SK-N-MC (cell line): ENCODE results near the gene NOX5.

Experiments used
- DNase-seq: peaks from one replicate; pipeline ENCODE4 v3.0.0-alpha.2; 2011; ENCODE audit warnings: low read depth, low spot score
- H3K27ac ChIP-seq: fragments of 200-600 bp; sonication (generic); 2 replicates; pipeline ENCODE4 v1.5.1; 2016; ENCODE audit warnings: mixed run types
- H3K36me3 ChIP-seq: fragments of 200-600 bp; sonication (generic); 2 replicates; pipeline ENCODE4 v1.6.1; 2017; ENCODE audit warnings: antibody characterized with exemption, low read length, mixed read lengths; ENCODE audit not compliant: insufficient read depth
- H3K4me3 ChIP-seq: fragments of 200-600 bp; sonication (generic); 2 replicates; pipeline ENCODE4 v1.5.1; 2016
- H3K9ac ChIP-seq: fragments of 200-600 bp; sonication (generic); 2 replicates; pipeline ENCODE4 v1.8.0; 2017; ENCODE audit warnings: mixed run types, mixed read lengths; ENCODE audit not compliant: insufficient read length
- H3K9me3 ChIP-seq: fragments of 200-600 bp; sonication (generic); 2 replicates; pipeline ENCODE4 v1.6.1; 2017; ENCODE audit warnings: low read depth, mild to moderate bottlenecking, antibody characterized with exemption, low read length, moderate library complexity, mixed read lengths
- EZH2 ChIP-seq: fragments of 200-600 bp; sonication (generic); IDR thresholded peaks from one replicate; pipeline ENCODE4 v1.6.1; 2017; ENCODE audit warnings: antibody characterized with exemption
- FOXP2 ChIP-seq: optimal IDR thresholded peaks from 2 replicates; pipeline ENCODE3; 2011; ENCODE audit warnings: mild to moderate bottlenecking, moderate library complexity; ENCODE audit not compliant: insufficient read depth; ENCODE audit errors: extremely low read length, control extremely low read depth
- POLR2AphosphoS5 ChIP-seq: IDR thresholded peaks from 2 replicates; pipeline ENCODE4 v1.6.1; 2012; ENCODE audit warnings: mild to moderate bottlenecking, low read depth, low read length, borderline replicate concordance

NOX5 gene

DNA sequence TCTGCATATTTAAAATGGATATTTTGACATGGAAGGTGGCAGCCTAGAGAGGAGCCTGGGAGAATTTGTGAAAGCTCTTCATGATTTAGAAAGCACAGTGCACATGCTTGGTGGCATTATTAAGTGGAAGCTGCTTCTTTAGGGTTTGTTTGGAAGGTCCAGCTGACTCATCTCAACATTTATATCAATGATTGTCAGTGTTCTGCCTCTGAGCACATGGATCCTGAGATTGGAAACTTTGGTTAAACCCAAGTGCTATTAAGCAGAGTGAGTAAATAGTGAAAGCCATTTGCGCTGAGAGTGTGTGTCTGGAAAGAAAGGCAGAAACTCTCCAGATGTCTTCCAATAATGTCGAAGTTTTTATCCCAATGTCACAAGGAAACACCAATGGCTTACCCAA lies 7.4 kb downstream of the NOX5 start:
- no peak for DNase-seq

DNA sequence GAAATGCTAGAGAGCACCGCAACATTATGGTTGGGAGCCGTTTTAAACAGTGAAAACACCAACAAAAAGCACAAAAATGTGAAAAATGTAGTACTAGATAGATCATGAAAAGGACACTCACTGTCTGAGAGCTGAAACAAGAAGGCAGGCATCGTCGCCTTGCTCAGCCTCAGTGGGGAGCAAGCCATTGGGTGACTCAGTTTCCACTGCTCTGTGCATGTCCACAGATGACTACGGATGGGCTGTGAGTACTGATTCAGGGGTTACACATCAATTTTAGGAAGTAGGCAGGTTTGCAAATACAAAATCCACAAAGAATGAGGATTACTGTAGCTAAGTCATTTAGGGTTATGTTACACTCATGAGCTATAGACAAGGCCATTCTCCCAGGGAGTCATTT lies 10.8 kb downstream of the NOX5 start:
- Histone ChIP-seq H3K36me3 (no peaks in the 10 kb centered on the region), H3K9ac (no peak overlapping the region), H3K27ac (no peak overlapping the region), H3K9me3 (no peaks in the 10 kb centered on the region), H3K4me3 (no peak overlapping the region)
- DNase-seq, result no peak
- TF ChIP-seq FOXP2 (no peak), POLR2AphosphoS5 (no peak), EZH2 (no peak)

More for the DNA sequence above, 7.4 kb downstream of the NOX5 start:
- Histone ChIP-seq H3K27ac (no peak overlapping the region), H3K9me3 (no peaks in the 10 kb centered on the region), H3K4me3 (no peak overlapping the region), H3K36me3 (no peaks in the 10 kb centered on the region), H3K9ac (no peak overlapping the region)
- TF ChIP-seq FOXP2, result no peak
- no peak for TF ChIP-seq POLR2AphosphoS5
- no peak for TF ChIP-seq EZH2

DNA sequence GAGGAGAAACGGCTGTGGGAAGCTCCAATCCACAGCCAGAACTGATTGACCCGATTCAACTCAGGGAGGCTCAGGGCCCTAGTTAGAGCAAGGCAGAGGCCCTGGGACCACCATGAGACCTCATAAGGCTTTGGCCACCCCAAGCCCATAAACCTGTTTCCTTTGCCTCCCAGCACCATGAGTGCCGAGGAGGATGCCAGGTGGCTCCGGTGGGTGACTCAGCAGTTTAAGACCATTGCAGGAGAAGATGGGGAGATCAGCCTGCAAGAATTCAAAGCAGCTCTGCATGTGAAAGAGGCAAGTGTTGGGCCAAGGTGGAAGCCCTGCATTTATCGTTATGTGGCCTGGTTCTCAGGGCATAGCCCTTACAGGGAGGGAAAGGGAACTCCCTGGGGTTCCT lies 11.9 kb downstream of the NOX5 start:
- Histone ChIP-seq H3K9ac (no peak overlapping the region), H3K36me3 (no peaks in the 10 kb centered on the region), H3K4me3 (no peak overlapping the region), H3K27ac (no peak overlapping the region), H3K9me3 (no peaks in the 10 kb centered on the region)
- TF ChIP-seq EZH2 (no peak), POLR2AphosphoS5 (no peak), FOXP2 (no peak)
- no peak for DNase-seq

DNA sequence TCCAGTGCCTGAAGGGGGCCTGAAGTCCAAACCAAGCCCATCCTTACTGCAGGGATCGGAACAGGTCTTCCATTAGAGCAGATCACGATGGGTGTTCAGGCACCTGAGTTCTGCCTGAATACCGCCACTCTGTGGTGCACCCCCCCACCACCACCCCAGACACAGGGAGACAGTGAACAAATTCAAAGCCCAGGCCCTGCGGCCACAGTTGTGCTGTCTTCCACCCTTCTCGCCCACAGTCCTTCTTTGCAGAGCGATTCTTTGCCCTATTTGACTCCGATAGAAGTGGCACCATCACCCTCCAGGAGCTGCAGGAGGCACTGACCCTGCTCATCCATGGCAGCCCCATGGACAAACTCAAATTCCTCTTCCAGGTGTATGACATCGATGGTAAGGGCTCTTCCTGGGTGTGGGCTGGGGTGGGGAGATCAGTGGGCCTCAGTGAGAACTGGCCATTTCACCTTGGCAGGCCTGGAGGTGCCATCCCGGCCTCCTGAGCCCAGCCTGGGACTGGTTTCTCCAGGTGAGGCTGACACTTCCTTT lies 13.6 kb downstream of the NOX5 start:
- TF ChIP-seq FOXP2, result no peak
- no peak for TF ChIP-seq EZH2
- TF ChIP-seq POLR2AphosphoS5, result no peak
- no peak overlapping the region for H3K4me3 ChIP-seq
- no peaks in the 10 kb centered on the region for H3K9me3 ChIP-seq
- no peak for DNase-seq
- H3K9ac ChIP-seq, result no peak overlapping the region
- no peak overlapping the region for H3K27ac ChIP-seq
- H3K36me3 ChIP-seq, result no peaks in the 10 kb centered on the region

DNA sequence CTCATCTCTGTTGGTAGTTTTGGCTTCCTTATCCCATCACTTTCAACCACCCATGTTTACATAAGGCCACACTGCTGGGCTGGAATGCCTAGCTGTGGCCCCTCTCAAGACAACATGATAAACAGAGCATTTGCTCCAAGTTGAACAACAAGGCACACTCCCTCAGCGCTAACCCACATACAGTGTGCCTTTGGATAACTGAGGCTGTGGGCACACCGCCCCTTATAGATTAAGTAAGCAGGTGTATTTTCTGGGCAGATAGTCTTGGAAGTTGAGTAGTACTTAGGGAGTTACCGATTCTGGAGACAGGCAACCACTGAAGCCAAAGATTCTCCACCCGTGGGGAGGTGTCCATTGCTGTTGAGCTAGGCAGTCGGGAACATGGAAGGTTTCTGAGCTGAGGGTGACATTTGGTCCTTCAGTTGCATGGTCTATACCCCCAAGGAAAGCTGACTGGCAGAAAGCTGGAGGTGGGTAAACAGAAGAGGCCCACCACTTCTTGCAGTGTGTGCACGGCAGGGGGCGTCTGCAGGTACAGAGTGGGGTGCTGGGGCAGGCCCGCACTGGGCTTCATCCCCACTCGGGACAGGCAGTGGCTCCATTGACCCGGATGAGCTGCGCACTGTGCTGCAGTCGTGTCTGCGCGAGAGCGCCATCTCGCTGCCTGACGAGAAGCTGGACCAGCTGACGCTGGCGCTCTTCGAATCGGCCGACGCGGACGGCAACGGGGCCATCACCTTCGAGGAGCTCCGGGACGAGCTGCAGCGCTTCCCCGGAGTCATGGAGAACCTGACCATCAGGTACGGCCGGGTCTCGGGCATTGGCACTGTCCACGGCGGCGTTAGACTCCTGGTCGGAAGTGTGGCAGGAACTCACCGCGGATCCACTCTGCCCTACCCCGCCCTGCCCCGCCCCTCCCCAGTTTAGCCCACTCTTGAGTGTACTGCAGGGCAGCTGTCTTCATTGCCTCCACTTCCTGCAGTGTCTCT lies 16.8 kb downstream of the NOX5 start:
- H3K9ac ChIP-seq, result no peak overlapping the region
- H3K4me3 ChIP-seq, result no peak overlapping the region
- H3K27ac ChIP-seq, result no peak overlapping the region
- no peaks in the 10 kb centered on the region for H3K36me3 ChIP-seq
- TF ChIP-seq FOXP2, result no peak
- TF ChIP-seq EZH2, result no peak
- no peak for TF ChIP-seq POLR2AphosphoS5
- no peaks in the 10 kb centered on the region for H3K9me3 ChIP-seq
- DNase-seq, result no peak

DNA sequence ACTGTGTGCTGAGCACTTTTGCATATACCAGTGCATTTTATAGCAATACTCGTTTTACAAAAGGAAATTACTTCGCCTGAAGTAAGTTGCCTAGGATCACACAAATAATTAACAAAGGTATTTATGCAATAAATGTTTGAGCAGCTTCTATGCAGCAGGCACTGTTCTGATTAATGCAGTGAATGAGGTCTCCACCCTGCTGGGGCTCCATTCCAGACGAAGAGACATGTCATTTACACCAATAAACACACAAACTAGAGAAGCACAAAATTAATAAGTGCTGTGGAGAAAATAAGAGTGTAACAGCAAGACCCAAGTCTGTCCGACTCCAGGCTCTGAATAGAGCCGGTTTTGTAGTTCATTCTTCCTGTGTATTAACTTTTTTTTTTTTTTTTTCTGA lies 17.5 kb downstream of the NOX5 start:
- Histone ChIP-seq H3K36me3 (no peaks in the 10 kb centered on the region), H3K9ac (no peak overlapping the region), H3K27ac (no peak overlapping the region), H3K4me3 (no peak overlapping the region), H3K9me3 (no peaks in the 10 kb centered on the region)
- no peak for TF ChIP-seq FOXP2
- TF ChIP-seq EZH2, result no peak
- no peak for TF ChIP-seq POLR2AphosphoS5
- no peak for DNase-seq

DNA sequence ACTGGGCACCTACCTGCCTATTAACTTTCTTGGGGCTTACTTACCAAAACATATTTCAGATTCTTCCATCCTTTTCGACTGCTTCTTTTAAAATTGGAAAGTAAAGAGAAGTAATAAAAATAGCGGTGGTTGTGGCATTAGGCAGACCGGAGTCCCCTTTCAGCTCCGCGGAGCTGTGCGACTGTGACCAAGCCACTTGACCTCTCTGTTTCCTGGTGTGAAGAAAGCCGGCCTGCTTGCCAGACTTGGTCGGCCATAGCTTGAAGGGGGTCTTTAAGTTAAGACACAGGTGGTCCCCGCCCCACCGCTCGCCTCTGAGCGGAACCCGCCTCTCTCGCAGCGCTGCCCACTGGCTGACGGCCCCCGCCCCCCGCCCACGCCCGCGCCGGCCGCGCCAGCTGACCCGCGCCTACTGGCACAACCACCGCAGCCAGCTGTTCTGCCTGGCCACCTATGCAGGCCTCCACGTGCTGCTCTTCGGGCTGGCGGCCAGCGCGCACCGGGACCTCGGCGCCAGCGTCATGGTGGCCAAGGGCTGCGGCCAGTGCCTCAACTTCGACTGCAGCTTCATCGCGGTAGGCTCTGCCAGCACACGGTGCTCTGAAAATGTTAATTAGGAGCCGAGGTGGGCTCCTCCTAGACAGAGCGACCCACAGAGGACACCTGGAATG lies 18.3 kb downstream of the NOX5 start:
- no peak for DNase-seq
- Histone ChIP-seq H3K4me3 (no peak overlapping the region), H3K27ac (no peak overlapping the region), H3K36me3 (no peaks in the 10 kb centered on the region), H3K9me3 (no peaks in the 10 kb centered on the region), H3K9ac (no peak overlapping the region)
- no peak for TF ChIP-seq POLR2AphosphoS5
- TF ChIP-seq FOXP2, result no peak
- TF ChIP-seq EZH2, result no peak

DNA sequence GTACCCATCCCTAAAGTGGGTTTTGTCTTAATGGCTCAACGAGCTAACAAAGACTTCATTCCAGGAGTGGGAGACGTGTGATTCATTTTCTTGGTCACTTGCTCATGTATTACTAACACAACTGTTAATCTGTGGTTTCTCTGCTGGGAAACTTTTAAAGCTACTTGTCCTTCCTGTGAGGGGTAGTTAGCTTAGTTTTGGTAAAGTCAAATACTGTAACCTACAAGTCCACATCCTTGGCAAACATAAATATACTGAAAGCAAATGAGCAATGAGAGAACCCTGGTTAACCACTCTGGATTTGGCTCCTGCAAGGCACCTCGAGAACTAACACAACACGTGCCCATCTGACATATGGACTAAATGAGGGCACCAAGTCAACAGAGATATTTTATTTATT lies 19.9 kb downstream of the NOX5 start:
- no peak for DNase-seq
- no peak for TF ChIP-seq POLR2AphosphoS5
- no peak for TF ChIP-seq FOXP2
- no peak for TF ChIP-seq EZH2

More for the DNA sequence above, 19.9 kb downstream of the NOX5 start:
- H3K36me3 ChIP-seq, result no peaks in the 10 kb centered on the region
- no peak overlapping the region for H3K4me3 ChIP-seq
- H3K27ac ChIP-seq, result no peak overlapping the region
- H3K9ac ChIP-seq, result no peak overlapping the region
- H3K9me3 ChIP-seq, result no peaks in the 10 kb centered on the region
